Panc1 (cell line): Measurements from ENCODE around the gene PVALB. TPM values are rescaled to one million over a fixed set of nuclear protein-coding genes. Genes with fewer than 3 reads are reported as not detected.

Source experiments
- ATAC-seq: fragments of 200-7000 bp; cut with Tn5 transposase; 2 replicates; pipeline ENCODE4 v1.9.1; 2020; ENCODE audit warnings: mild to moderate bottlenecking, moderate library complexity
- BruUV-seq: library from RNA; stranded (reverse); fragments of 400-500 nt; replicated peaks from 2 replicates; lab custom pipeline; 2021; lab: Mats Ljungman, UMichigan
- CTCF ChIA-PET: fragments of 300-600 bp; sonication (Branson Sonifier 250); formaldehyde crosslinking; loops from one replicate; lab custom pipeline; 2022; ENCODE audit warnings: antibody characterized with exemption; lab: Charles Lee
- POLR2A ChIA-PET: fragments of 300-600 bp; sonication (Branson Sonifier 250); formaldehyde crosslinking; loops from one replicate; lab custom pipeline; 2022; ENCODE audit warnings: antibody characterized with exemption; lab: Charles Lee
- DNase-seq: peaks from one replicate; pipeline ENCODE4 v3.0.0-alpha.2; 2010; ENCODE audit warnings: low read depth, low spot score
- H3K27ac ChIP-seq: 2 replicates; pipeline ENCODE4 v1.5.1; 2011; ENCODE audit warnings: mild to moderate bottlenecking, low read length, inconsistent platforms
- H3K27me3 ChIP-seq: fragments of 200-500 bp; sonication (Bioruptor generic); 2 replicates; pipeline ENCODE4 v1.6.0; 2014; ENCODE audit warnings: low read length, inconsistent platforms; ENCODE audit not compliant: control insufficient read depth, insufficient read depth
- H3K36me3 ChIP-seq: fragments of 200-500 bp; sonication (Bioruptor generic); 2 replicates; pipeline ENCODE4 v1.5.1; 2014; ENCODE audit warnings: inconsistent platforms, mild to moderate bottlenecking, low read length, moderate library complexity; ENCODE audit not compliant: control insufficient read depth, insufficient read depth
- H3K4me1 ChIP-seq: 2 replicates; pipeline ENCODE4 v1.5.1; 2011; ENCODE audit warnings: inconsistent platforms, mild to moderate bottlenecking, low read length, moderate library complexity; ENCODE audit not compliant: control insufficient read depth, insufficient read depth
- H3K4me3 ChIP-seq, 2 experiments: 2 replicates each; pipeline ENCODE4 v1.5.1; 2011 to 2012; ENCODE audit warnings: low read depth in 2 of 2, low read length in 2 of 2, mild to moderate bottlenecking in 2 of 2, inconsistent platforms in 1 of 2, moderate library complexity in 1 of 2
- H3K9me3 ChIP-seq: fragments of 200-500 bp; sonication (Bioruptor generic); 2 replicates; pipeline ENCODE4 v1.5.1; 2014; ENCODE audit warnings: low read depth, mild to moderate bottlenecking, inconsistent platforms, low read length, moderate library complexity; ENCODE audit not compliant: control insufficient read depth, insufficient read depth
- CTCF ChIP-seq: fragments of 450-650 bp; IDR thresholded peaks from 2 replicates; pipeline ENCODE4 v1.5.1; 2017; ENCODE audit warnings: mild to moderate bottlenecking
- POLR2AphosphoS5 ChIP-seq: IDR thresholded peaks from 2 replicates; pipeline ENCODE4 v1.6.1; 2012; ENCODE audit warnings: mild to moderate bottlenecking, low read depth, low read length, moderate library complexity
- REST ChIP-seq, 2 experiments: IDR thresholded peaks; 2 replicates each; pipeline ENCODE4 v1.6.1; 2011 to 2012; ENCODE audit warnings: low read depth in 2 of 2, control low read depth in 1 of 2, low read length in 1 of 2, mild to moderate bottlenecking in 1 of 2, moderate library complexity in 1 of 2; ENCODE audit not compliant: insufficient read depth in 1 of 2
- SIN3A ChIP-seq: IDR thresholded peaks from 2 replicates; pipeline ENCODE4 v1.6.1; 2012; ENCODE audit warnings: low read depth, mild to moderate bottlenecking, low read length, moderate library complexity, borderline replicate concordance; ENCODE audit not compliant: insufficient read depth
- TCF7L2 ChIP-seq: IDR thresholded peaks from 2 replicates; pipeline ENCODE4 v1.6.1; 2011; ENCODE audit warnings: mild to moderate bottlenecking, low read depth, low read length, inconsistent platforms
- in situ Hi-C: cut with HindIII; loops from 2 replicates; pipeline ENCODE4 v1.10.0; 2016; ENCODE audit warnings: low sequenced_read_pairs, low pct_unique_long_range_greater_than_20kb
- intact Hi-C: fragments of 100-400 bp; cut with micrococcal nuclease; formaldehyde crosslinking; loops from one replicate; pipeline ENCODE4 v1.10.0; 2022; ENCODE audit not compliant: unreplicated experiment
- total RNA-seq: library from RNA; stranded (reverse); gene quantifications from one replicate; pipeline ENCODE4 v1.2.1, GENCODE V29; 2021; ENCODE audit not compliant: unreplicated experiment

PVALB gene
- total RNA-seq, 1 experiment from 2014 or later, result not detected

- BruUV-seq, result no TSS peak
- no peak for DNase-seq
- Histone ChIP-seq H3K4me3 (no peak overlapping the region), H3K36me3 (no peaks in the 10 kb centered on the region), H3K27me3 (no peaks in the 10 kb centered on the region), H3K4me1 (no peaks in the 10 kb centered on the region), H3K27ac (no peak overlapping the region), H3K9me3 (no peaks in the 10 kb centered on the region)
- in situ Hi-C loops, result no loop called here
- ChIA-PET POLR2A (no interaction called here), CTCF (no interaction called here)
- no peak for ATAC-seq
- TF ChIP-seq REST (IDR thresholded peaks at IDR 0.05; ENCODE audit: insufficient read depth in 1 of 2, low read depth in 2 of 2, low read length in 1 of 2) (no peak), POLR2AphosphoS5 (no peak), SIN3A (no peak), TCF7L2 (no peak), CTCF (no peak)
- intact Hi-C loops, result no loop called here
These were observed 18.7 kb downstream of the PVALB start for GRCh38 chr22:36797911-36798673.

GRCh38 chr22:36797374-36797773, 19.5 kb downstream of the PVALB start:
- no peak for TF ChIP-seq CTCF
- TF ChIP-seq REST (IDR thresholded peaks at IDR 0.05; ENCODE audit: insufficient read depth in 1 of 2, low read depth in 2 of 2, low read length in 1 of 2), result no peak
- ChIA-PET CTCF (no interaction called here), POLR2A (no interaction called here)
- Histone ChIP-seq H3K4me3 (no peak overlapping the region), H3K9me3 (no peaks in the 10 kb centered on the region), H3K27ac (no peak overlapping the region), H3K27me3 (no peaks in the 10 kb centered on the region), H3K36me3 (no peaks in the 10 kb centered on the region), H3K4me1 (no peaks in the 10 kb centered on the region)
- in situ Hi-C loops (no loop called here), intact Hi-C loops (no loop called here)
- no TSS peak for BruUV-seq
- ATAC-seq (no peak), DNase-seq (no peak)
